ENCODE data around the gene DCC. TPM values are rescaled to one million over a fixed set of nuclear protein-coding genes. Genes with fewer than 3 reads are reported as not detected.

The DCC gene
- total RNA-seq, 3 donors from 2014 or later (not counting 1 experiment from before 2014, with no cell fraction given) = not detected

DNA sequence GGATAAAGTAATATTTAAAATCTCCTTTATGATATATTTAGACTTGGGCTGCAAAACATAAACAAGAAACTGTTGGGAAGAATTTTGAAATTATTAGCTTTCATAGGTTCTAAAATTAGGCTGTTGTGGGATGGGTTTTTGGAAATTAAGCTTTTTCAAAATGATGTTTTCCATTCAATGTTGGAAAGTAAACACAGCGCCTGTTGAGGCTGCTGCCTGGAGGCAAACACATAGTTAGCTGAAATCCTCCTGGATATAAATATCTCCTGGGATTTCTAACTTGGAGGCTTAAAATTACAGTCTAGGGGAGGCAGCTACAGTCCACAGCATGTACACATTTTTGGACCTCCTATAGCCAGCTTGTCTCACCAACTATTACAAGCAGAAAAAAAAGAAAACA is 197.3 kb downstream of the DCC start:
- ATAC-seq = no peak
- no peaks in the 10 kb centered on the region for H3K9me3 ChIP-seq (ENCODE audit: control insufficient read depth, insufficient read depth, low read length)
- Mint-ChIP-seq H3K4me3 (no peak overlapping the region), H3K36me3 (no peaks in the 10 kb centered on the region), H3K27ac (no peak overlapping the region), H3K4me1 (no peaks in the 10 kb centered on the region), H3K27me3 (ENCODE audit: low read depth in 2 of 2) (no peaks in the 10 kb centered on the region), H3K9me3 (peaks cover 8 to 12% of the 10 kb centered on the region in 2 donors)
- TF ChIP-seq, protein P1, sequence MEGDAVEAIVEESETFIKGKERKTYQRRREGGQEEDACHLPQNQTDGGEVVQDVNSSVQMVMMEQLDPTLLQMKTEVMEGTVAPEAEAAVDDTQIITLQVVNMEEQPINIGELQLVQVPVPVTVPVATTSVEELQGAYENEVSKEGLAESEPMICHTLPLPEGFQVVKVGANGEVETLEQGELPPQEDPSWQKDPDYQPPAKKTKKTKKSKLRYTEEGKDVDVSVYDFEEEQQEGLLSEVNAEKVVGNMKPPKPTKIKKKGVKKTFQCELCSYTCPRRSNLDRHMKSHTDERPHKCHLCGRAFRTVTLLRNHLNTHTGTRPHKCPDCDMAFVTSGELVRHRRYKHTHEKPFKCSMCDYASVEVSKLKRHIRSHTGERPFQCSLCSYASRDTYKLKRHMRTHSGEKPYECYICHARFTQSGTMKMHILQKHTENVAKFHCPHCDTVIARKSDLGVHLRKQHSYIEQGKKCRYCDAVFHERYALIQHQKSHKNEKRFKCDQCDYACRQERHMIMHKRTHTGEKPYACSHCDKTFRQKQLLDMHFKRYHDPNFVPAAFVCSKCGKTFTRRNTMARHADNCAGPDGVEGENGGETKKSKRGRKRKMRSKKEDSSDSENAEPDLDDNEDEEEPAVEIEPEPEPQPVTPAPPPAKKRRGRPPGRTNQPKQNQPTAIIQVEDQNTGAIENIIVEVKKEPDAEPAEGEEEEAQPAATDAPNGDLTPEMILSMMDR (IDR thresholded peaks at IDR 0.05) = no peak
- intact Hi-C loops (cut with micrococcal nuclease) = no loop called here
- no peaks in the 10 kb centered on the region for H3K36me3 ChIP-seq (ENCODE audit: control insufficient read depth, insufficient read depth, low read length)
- H3K27me3 ChIP-seq (ENCODE audit: control insufficient read depth, insufficient read depth, low read length) = no peaks in the 10 kb centered on the region
- WGBS (ENCODE audit: insufficient coverage) = 94% methylated on average over 1 of the region's 1 CpG
- H3K27ac ChIP-seq (ENCODE audit: low read length) = no peak overlapping the region
- DNase-seq = no peak
- no peaks in the 10 kb centered on the region for H3K4me1 ChIP-seq (ENCODE audit: control insufficient read depth, insufficient read depth, low read length)
- H3K4me3 ChIP-seq (ENCODE audit: low read length) = no peak overlapping the region

DNA sequence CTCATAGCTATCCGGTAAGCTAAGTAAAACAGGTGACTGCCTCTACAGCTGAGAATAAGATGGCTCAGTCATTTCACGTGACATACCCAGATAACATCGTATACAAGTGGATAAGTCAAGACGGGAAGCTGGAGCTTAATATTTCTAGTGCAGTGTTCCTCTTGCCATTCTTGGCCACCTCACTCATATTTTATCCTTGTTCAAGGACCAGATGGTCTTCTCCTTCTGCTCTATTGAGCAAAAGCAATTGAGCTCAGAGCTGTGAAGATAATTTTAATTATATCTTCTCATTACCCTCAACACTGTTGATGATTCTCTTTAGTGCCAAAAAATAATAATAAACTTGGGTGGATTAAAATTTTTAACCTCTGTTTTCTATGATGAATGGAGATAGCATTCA is 201.1 kb downstream of the DCC start:
- H3K9me3 Mint-ChIP-seq = peaks cover 6 to 10% of the 10 kb centered on the region in 2 donors
- no peak overlapping the region for H3K27ac ChIP-seq (ENCODE audit: low read length)
- H3K36me3 ChIP-seq (ENCODE audit: control insufficient read depth, insufficient read depth, low read length) = no peaks in the 10 kb centered on the region
- no peak for ATAC-seq
- WGBS (ENCODE audit: insufficient coverage) = 90% methylated on average over 4 of the region's 4 CpGs
- intact Hi-C loops (cut with micrococcal nuclease) = no loop called here
- H3K36me3 Mint-ChIP-seq = no peaks in the 10 kb centered on the region
- H3K4me3 Mint-ChIP-seq = no peak overlapping the region
- DNase-seq = no peak
- TF ChIP-seq, protein P1 (IDR thresholded peaks at IDR 0.05) = no peak
- no peak overlapping the region for H3K27ac Mint-ChIP-seq
- H3K4me3 ChIP-seq (ENCODE audit: low read length) = no peak overlapping the region
- no peaks in the 10 kb centered on the region for H3K4me1 ChIP-seq (ENCODE audit: control insufficient read depth, insufficient read depth, low read length)
- H3K4me1 Mint-ChIP-seq = no peaks in the 10 kb centered on the region
- H3K9me3 ChIP-seq (ENCODE audit: control insufficient read depth, insufficient read depth, low read length) = no peaks in the 10 kb centered on the region
- no peaks in the 10 kb centered on the region for H3K27me3 ChIP-seq (ENCODE audit: control insufficient read depth, insufficient read depth, low read length)
- H3K27me3 Mint-ChIP-seq (ENCODE audit: low read depth in 2 of 2) = no peaks in the 10 kb centered on the region

DNA sequence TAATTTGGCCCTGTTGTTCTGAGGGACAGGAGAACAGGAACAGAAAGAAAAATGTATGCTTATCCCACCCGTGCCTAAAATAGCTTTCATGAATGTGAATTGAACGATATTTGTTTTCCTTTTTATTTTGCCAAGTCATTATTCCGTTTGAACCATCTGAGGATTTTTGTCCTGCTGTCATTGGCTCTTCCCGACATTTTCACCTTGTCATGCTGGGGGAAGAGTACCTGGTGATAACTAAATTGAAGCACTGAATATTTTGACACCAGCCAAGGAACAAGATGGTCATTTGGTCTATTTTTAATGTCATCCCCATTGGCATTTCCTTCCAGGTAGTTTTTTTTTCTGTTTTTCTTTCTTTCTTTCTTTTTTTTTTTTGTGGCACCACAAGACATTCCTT is 204.1 kb downstream of the DCC start:
- Mint-ChIP-seq H3K27ac (no peak overlapping the region), H3K36me3 (no peaks in the 10 kb centered on the region), H3K27me3 (ENCODE audit: low read depth in 2 of 2) (no peaks in the 10 kb centered on the region), H3K4me1 (no peaks in the 10 kb centered on the region), H3K4me3 (no peak overlapping the region), H3K9me3 (peaks cover 5% of the 10 kb centered on the region in 2 donors)
- Histone ChIP-seq H3K27ac (ENCODE audit: low read length) (no peak overlapping the region), H3K4me1 (ENCODE audit: control insufficient read depth, insufficient read depth, low read length) (no peaks in the 10 kb centered on the region), H3K9me3 (ENCODE audit: control insufficient read depth, insufficient read depth, low read length) (no peaks in the 10 kb centered on the region), H3K36me3 (ENCODE audit: control insufficient read depth, insufficient read depth, low read length) (no peaks in the 10 kb centered on the region), H3K27me3 (ENCODE audit: control insufficient read depth, insufficient read depth, low read length) (no peaks in the 10 kb centered on the region), H3K4me3 (ENCODE audit: low read length) (no peak overlapping the region)
- ATAC-seq = no peak
- 69% methylated on average over 4 of the region's 4 CpGs for WGBS (ENCODE audit: insufficient coverage)
- TF ChIP-seq, protein P1 (IDR thresholded peaks at IDR 0.05) = no peak
- intact Hi-C loops (cut with micrococcal nuclease) = no loop called here
- DNase-seq = no peak

DNA sequence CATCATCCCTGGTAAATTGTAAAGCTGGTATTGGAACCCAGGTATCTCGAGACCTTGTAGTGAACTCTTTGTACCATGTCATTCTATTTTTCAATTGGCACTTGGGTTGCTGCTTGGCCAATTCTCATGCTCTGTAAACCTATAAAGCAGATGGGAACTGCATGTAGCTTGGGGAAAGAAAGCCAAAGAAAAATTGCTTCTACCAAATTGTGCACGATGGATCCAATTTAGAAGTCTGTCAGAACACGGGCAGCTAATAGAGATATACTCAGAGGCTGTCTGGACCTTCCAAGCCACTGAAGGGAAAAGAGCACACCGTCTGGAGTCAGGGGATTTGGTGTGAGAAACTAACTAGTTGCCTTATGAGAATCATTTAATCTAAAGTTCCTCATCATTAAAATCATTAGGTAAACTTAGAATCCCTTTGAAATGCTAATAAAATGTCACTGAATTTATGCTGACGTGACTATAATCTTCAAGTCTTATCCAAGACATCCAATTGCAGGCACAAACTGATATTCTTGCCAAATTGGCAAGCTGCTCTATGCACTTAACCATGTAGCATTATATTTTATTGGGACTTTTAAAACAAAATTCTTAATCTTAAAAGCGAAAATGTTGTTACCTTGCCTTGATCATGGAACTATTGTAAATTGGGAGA is 206.8 kb downstream of the DCC start:
- WGBS (ENCODE audit: insufficient coverage) = 57% methylated on average over 4 of the region's 6 CpGs

More for the DNA sequence above, 206.8 kb downstream of the DCC start:
- Mint-ChIP-seq H3K9me3 (peaks cover 10 to 14% of the 10 kb centered on the region in 2 donors), H3K27ac (no peak overlapping the region), H3K4me1 (no peaks in the 10 kb centered on the region), H3K36me3 (no peaks in the 10 kb centered on the region), H3K4me3 (no peak overlapping the region), H3K27me3 (ENCODE audit: low read depth in 2 of 2) (no peaks in the 10 kb centered on the region)
- H3K27ac ChIP-seq (ENCODE audit: low read length) = no peak overlapping the region
- H3K36me3 ChIP-seq (ENCODE audit: control insufficient read depth, insufficient read depth, low read length) = no peaks in the 10 kb centered on the region
- TF ChIP-seq, protein P1 (IDR thresholded peaks at IDR 0.05) = no peak
- no peak overlapping the region for H3K4me3 ChIP-seq (ENCODE audit: low read length)
- no peaks in the 10 kb centered on the region for H3K9me3 ChIP-seq (ENCODE audit: control insufficient read depth, insufficient read depth, low read length)
- intact Hi-C loops (cut with micrococcal nuclease) = no loop called here
- H3K27me3 ChIP-seq (ENCODE audit: control insufficient read depth, insufficient read depth, low read length) = no peaks in the 10 kb centered on the region
- H3K4me1 ChIP-seq (ENCODE audit: control insufficient read depth, insufficient read depth, low read length) = no peaks in the 10 kb centered on the region
- no peak for ATAC-seq
- DNase-seq = no peak
